GM18861 (cell line): ENCODE data around the gene FBN1.

Experiments used
- ATAC-seq: cut with Tn5 transposase; IDR thresholded peaks from one replicate; pipeline ENCODE4 v1.9.1; 2021; ENCODE audit not compliant: unreplicated experiment

FBN1 gene

GRCh38 chr15:48475600-48476395 lies 169.7 kb downstream of the FBN1 start:
- no peak for ATAC-seq

DNA sequence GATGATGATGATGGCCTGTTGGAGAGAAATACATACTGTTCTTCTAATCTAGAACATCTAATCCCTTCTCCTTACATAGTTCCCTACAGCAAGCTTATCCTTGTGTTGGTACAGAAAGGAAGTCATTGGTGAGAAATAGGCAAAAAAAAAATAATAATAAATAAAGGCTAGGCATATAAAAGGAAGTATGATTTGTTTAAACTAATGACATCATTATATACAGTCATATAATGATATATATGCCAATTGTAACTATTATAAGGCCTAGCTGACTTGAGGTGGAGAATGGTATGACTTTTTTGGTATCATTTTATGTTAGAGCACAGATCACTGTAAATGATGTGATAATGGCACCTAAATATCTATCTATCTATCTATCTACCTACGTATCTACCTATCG lies 171.8 kb downstream of the FBN1 start:
- ATAC-seq, result no peak

DNA sequence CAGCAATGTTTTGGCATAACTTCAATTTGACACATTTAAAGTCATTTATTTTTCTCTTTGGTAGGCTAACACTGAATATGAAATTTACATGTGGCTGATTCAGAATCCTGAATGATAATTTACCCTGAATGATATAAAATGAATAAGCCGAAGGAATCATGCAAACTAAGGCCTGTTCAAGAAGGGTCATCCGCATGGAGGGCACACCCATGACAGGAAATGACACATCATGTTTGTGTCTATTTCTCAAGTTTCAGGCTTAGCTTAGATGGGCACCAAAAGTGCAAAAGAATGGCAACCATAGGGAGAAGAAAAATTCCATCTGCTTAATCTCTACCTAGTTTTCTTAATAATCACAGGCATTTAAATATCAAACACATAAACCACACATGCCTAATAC lies 172.8 kb downstream of the FBN1 start:
- no peak for ATAC-seq

DNA sequence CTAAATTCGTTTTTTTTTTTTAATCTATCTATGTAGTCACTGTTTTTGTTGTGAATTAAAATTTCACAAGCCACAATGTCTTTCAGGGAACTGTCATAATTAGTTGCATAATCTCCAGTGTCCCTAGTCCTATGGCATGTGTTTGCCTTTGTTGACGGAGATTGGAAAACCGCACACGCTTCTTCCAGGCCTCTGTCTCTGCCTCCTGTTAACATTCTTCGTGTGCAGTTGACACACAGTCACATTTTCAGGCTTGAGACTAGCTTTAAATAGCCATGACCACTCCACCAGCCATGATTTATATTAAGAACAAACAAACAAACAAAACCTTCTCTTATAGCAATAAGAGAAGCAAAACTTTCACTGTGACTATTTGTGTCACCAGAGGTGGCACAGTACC lies 174.4 kb downstream of the FBN1 start:
- ATAC-seq, result no peak

- ATAC-seq, result no peak
Observed at GRCh38 chr15:48470096-48470495, 175.4 kb downstream of the FBN1 start.

DNA sequence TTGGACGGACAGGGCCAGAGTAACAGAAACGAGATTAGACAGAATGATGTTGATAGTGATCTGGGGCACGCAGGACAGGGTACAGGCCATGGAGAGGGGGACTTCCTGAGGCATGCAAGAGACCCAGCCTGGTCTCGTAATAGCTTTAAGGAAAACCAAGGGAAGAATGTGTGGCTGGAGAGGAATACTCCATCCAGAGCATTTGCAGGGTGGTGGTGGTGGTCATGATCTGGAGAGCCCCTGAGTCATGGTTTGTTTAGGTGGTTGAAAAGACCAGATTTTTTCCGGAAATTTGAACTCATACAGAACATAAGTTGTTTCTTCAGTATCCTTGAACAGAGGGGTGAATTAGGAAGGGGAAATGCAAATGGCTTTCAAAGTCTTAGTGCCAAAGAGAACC lies 175.8 kb downstream of the FBN1 start:
- no peak for ATAC-seq

DNA sequence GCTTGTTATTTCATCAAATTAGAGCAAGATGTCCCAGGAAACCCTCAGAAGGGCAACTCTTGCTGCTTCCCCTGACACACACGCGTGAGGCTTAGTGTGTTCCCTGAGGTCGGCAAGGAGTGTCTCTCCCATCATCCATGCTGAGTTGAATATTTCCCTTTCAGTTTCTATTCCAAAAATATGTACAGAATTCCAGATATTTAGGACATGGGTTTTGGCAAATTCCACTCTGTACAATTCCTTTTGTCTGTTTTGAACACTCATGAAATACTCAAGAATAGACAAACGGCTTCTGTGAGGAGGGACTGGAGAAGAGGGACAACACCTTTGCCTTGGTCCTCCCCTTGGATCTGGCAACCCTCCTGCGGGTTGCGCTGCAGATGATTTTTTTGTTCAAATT lies 176.2 kb downstream of the FBN1 start:
- ATAC-seq, result no peak

DNA sequence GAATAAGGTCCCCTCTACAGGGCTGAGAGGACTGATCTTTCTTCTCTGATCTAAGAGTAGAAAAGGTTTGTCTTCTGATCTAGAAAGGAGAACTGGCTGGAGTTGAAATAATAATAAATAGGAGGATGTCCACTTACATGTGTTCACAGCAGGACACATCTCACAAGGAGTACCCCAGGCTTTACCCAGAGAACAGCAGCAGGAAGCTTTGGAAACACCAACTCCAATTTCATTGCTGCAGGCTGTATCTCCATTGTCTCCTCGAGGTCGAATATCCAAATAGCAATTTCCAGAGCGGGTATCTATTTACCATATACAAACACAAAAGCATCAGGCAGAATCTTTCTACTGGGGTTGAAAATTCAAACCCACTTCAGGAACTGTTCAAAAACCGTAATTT lies 177.7 kb downstream of the FBN1 start:
- ATAC-seq, result no peak

GRCh38 chr15:48466820-48467219 lies 178.7 kb downstream of the FBN1 start:
- ATAC-seq, result no peak

DNA sequence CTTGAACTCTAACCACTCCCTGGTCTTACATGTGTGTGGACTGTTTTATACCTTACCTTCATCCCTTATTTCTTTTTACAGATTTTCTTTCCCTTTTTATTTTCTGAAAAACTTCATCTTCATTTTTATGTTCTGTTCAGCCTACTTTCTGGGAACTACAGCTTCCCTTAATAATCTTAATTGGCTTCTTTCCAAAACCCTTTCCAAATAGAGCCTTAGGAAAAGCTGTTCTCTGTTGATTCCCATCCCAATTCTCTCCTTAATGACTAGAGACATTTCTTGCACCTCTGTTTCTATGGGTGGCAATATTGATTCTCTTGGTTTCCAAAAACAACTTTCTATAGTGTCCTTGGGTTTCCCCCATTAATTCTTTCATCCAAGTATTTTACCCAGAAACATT lies 179.4 kb downstream of the FBN1 start:
- ATAC-seq, result no peak

GRCh38 chr15:48465410-48465809 lies 180.1 kb downstream of the FBN1 start:
- no peak for ATAC-seq

GRCh38 chr15:48463366-48463880 lies 182.1 kb downstream of the FBN1 start:
- ATAC-seq, result no peak

- ATAC-seq, result no peak
Observed at GRCh38 chr15:48462688-48463087, 182.8 kb downstream of the FBN1 start.

DNA sequence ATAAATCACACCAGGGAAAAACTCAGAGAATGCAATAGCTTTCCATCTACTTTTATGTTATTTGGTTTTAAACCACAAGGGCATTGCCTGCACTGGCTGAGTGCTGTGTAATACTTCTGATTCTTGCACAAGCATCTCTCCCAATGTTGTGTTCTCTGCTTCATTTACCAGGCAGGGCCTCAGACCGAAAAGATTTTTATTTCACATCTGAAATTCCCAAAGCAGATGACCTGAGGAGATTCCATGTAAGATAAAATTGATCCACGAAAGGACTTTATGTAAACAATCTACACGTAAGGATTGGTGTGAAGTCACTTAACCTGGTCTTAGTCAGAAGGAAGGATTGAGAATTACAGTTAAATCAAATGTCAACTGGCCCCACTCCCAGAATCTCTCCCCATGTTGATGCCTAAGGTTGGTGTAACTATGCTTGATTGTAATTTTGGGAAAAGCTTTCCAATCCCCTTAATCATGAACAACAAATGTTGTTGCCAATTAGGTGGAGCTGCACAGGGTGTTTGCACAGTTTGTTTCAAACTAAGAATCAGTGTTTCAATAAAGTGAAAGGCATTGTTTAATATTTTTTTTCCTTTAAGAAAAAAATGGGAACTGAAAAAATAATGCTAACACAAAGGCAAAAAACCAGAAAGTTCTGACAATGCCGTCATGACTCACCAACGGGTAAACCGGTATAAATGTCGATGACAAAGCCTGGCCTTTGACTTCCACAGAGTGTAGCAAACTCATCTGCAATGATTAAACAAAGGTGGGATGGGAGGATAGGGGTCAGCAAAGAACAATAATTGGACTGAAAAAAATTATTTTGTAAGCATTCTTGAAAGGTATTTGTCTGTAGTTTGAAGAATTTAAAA lies 185.7 kb downstream of the FBN1 start:
- no peak for ATAC-seq

DNA sequence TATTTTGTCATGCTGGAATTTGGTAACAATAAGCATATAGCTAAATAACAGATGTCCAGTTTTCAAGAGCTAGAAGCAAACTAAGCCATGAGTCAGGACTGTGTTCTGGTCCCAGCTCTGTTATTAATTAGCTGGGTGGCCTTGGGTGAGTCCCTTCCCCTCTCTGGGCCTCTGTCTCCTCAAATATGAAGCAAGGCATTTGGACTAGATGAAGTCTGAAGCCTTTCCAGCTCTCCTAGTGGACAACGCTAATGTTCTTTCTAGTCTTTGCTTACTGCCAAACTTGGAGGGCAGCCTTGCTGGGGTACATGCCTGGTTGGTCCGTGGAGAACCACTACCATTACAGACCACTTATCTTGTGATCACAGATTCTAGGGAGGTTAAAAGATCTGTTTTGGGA lies 186.6 kb downstream of the FBN1 start:
- no peak for ATAC-seq

- ATAC-seq, result no peak
Observed at GRCh38 chr15:48456134-48456533, 189.4 kb downstream of the FBN1 start.

DNA sequence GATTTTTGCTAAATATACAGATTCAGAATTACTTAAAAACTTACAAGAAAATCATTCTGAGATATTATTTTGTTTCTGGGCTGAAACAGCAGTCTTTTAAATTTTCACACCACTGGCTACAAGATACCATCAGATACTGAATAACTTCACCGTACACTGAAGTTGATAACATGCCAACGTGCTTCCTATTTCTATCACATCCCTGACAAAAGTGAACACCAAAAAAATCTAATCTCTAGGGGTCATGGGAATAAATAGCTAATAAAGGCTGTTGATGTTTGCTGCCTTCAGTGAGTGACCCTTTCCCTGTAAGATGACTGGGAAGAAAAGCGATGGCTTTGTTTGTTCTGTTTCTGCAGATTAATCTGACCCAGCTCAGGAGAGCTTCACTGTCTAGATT lies 193.8 kb downstream of the FBN1 start:
- no peak for ATAC-seq

DNA sequence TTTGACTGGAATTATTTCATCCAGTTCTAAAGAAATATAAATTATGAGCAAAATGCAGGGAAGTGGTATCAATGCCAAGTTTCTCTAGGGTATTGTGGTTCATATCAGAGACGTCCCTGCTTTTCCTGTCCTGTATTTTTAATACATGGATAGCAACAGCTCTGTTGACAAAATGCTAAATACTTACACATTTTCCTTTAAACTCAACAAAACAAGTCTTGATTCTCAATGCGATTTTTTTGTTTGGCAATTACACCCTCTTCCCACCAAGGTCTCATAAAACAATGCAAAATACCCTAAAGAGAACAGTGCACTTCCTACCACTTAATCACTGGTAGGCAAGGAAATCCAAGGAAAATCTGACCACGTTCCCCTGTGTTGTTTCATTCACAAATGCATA lies 194.3 kb downstream of the FBN1 start:
- no peak for ATAC-seq

- no peak for ATAC-seq
Observed at GRCh38 chr15:48449734-48450133, 195.8 kb downstream of the FBN1 start.

DNA sequence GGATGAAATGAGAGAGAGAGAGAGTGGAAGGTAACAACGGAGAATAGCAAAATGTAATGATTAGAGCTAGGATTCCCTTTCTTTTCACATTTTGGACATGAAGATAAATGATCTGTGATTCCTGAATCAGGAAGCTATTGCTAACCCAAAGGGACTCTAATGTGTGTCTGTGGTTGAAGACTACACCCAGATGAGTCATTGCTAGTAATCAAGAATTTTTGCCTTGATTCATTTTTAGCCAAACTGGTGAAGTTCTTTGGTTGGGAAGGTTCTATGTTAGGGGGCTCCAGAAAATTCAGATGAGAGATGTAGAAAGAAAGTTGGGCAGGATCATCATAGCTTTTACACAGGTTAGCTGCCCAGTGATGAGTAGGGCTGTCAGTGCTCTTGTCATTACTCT lies 197.9 kb downstream of the FBN1 start:
- no peak for ATAC-seq

- no peak for ATAC-seq
Observed at GRCh38 chr15:48447058-48447457, 198.5 kb downstream of the FBN1 start.

DNA sequence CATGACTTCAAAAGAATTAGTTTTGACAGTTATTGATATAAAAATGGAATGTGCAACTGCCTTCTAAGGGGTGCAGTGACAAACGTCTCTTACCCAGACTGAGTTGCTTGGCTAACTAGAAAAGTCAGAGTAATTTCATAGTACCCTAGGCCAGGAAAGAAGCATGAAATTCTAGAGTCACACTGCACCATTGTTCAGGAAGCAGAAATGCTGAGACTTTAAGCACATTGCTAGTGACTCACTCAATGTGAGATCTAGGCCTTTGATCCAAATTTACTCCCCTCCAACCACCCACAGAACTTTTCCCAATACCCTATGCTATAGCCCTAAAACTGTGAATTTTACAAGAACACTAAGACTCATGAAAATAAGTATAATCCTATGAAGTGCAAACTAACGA lies 203.5 kb downstream of the FBN1 start:
- ATAC-seq, result no peak
